H1 (cell line): ENCODE data around the gene KCNH6. TPM values are rescaled to one million over a fixed set of nuclear protein-coding genes. Genes with fewer than 3 reads are reported as not detected.

Source experiments
- CTCF ChIA-PET: fragments of 300-600 bp; sonication (Branson Sonifier 250); formaldehyde crosslinking; loops from one replicate; lab custom pipeline; 2021; ENCODE audit not compliant: partially characterized antibody; lab: Charles Lee
- POLR2A ChIA-PET: fragments of 300-600 bp; sonication (Branson Sonifier 250); formaldehyde crosslinking; loops from one replicate; lab custom pipeline; 2021; ENCODE audit warnings: inconsistent platforms; ENCODE audit not compliant: partially characterized antibody; lab: Charles Lee
- DNase-seq, 2 experiments: peaks; one replicate each; pipeline versions ENCODE4 v3.0.0 to v3.0.0-alpha.2; 2010 to 2022; ENCODE audit warnings: low spot score in 2 of 2, low read depth in 1 of 2, mixed read lengths in 1 of 2
- FAIRE-seq: peaks from 2 replicates; lab custom pipeline; 2011; peaks lifted over from hg19 to GRCh38; lab: Jason Lieb, UNC
- H2AFZ ChIP-seq: 2 replicates; pipeline ENCODE4 v1.8.1; 2012; ENCODE audit warnings: low read length, inconsistent platforms
- H2AK5ac ChIP-seq: 2 replicates; pipeline ENCODE4 v1.6.1; 2013; ENCODE audit warnings: low read depth, low read length
- H2BK120ac ChIP-seq: replicated peaks from 2 replicates; pipeline ENCODE3; 2013; ENCODE audit warnings: low read depth, low read length, inconsistent platforms
- H2BK12ac ChIP-seq: 2 replicates; pipeline ENCODE4 v1.6.1; 2013; ENCODE audit warnings: low read depth, low read length
- H2BK15ac ChIP-seq: 2 replicates; pipeline ENCODE4 v1.6.1; 2013; ENCODE audit warnings: low read length
- H2BK20ac ChIP-seq: 2 replicates; pipeline ENCODE4 v1.6.1; 2013; ENCODE audit warnings: low read length
- H2BK5ac ChIP-seq: 2 replicates; pipeline ENCODE4 v1.6.1; 2013; ENCODE audit warnings: low read depth, low read length
- H3K14ac ChIP-seq: 2 replicates; pipeline ENCODE4 v1.6.1; 2013; ENCODE audit warnings: inconsistent platforms; ENCODE audit not compliant: insufficient read length
- H3K18ac ChIP-seq: 2 replicates; pipeline ENCODE4 v1.6.1; 2013; ENCODE audit warnings: low read length; ENCODE audit errors: extremely low read depth
- H3K23ac ChIP-seq: 2 replicates; pipeline ENCODE4 v1.6.1; 2013; ENCODE audit warnings: inconsistent platforms; ENCODE audit not compliant: insufficient read length
- H3K23me2 ChIP-seq: 2 replicates; pipeline ENCODE4 v1.6.1; 2013; ENCODE audit warnings: low read depth, low read length
- H3K27ac ChIP-seq: 2 replicates; pipeline ENCODE4 v1.6.1; 2011; ENCODE audit warnings: low read depth, low read length, inconsistent platforms
- H3K27me3 ChIP-seq, 4 experiments: replicated peaks in 1 of 4; 1 replicate in 1 of 4; 2 replicates in 3 of 4; pipeline versions ENCODE4 v1.6.1 to v1.8.1; 2011 to 2013; ENCODE audit warnings: low read length in 3 of 4, mild to moderate bottlenecking in 3 of 4, inconsistent platforms in 2 of 4, mixed read lengths in 2 of 4, moderate library complexity in 1 of 4; ENCODE audit not compliant: control insufficient read depth in 3 of 4, insufficient read depth in 3 of 4; ENCODE audit errors: extremely low read depth in 1 of 4
- H3K36me3 ChIP-seq, 4 experiments: 2 replicates each; pipeline versions ENCODE4 v1.6.1 to v1.8.1; 2011 to 2013; ENCODE audit warnings: mild to moderate bottlenecking in 4 of 4, low read length in 3 of 4, moderate library complexity in 2 of 4, control low read depth in 1 of 4, inconsistent platforms in 1 of 4; ENCODE audit not compliant: insufficient read depth in 4 of 4, control insufficient read depth in 2 of 4
- H3K4ac ChIP-seq: replicated peaks from 2 replicates; pipeline ENCODE3; 2013; ENCODE audit warnings: low read length, low read depth, mixed read lengths, inconsistent platforms; ENCODE audit not compliant: insufficient read length
- H3K4me1 ChIP-seq, 4 experiments: replicated peaks in 1 of 4; 1 replicate in 1 of 4; 2 replicates in 3 of 4; pipeline versions ENCODE4 v1.6.1 to v1.8.1; 2011 to 2013; ENCODE audit warnings: low read length in 3 of 4, inconsistent platforms in 2 of 4, mixed read lengths in 1 of 4; ENCODE audit not compliant: insufficient read depth in 4 of 4, control insufficient read depth in 3 of 4
- H3K4me2 ChIP-seq, 2 experiments: 2 replicates each; pipeline versions ENCODE4 v1.6.1 to v1.8.1; 2011 to 2013; ENCODE audit warnings: low read depth in 2 of 2, low read length in 2 of 2, control low read depth in 1 of 2, inconsistent platforms in 1 of 2, mild to moderate bottlenecking in 1 of 2; ENCODE audit not compliant: insufficient read depth in 1 of 2
- H3K4me3 ChIP-seq, 4 experiments: fragments of 200-600, 300-600 bp in 1 of 4; sonication (generic), shearing (Covaris generic), sonication (Bioruptor Twin) in 1 of 4; 2 replicates each; pipeline versions ENCODE4 v1.5.1 to v1.8.1; 2011 to 2016; ENCODE audit warnings: low read length in 4 of 4, low read depth in 3 of 4, control low read depth in 2 of 4, inconsistent platforms in 2 of 4, mild to moderate bottlenecking in 2 of 4, mixed read lengths in 1 of 4, moderate library complexity in 1 of 4; ENCODE audit not compliant: insufficient read depth in 2 of 4; ENCODE audit errors: extremely low read depth in 1 of 4
- H3K56ac ChIP-seq: replicated peaks from 2 replicates; pipeline ENCODE3; 2013; ENCODE audit warnings: low read depth, mild to moderate bottlenecking, mixed read lengths, low read length, inconsistent platforms; ENCODE audit not compliant: insufficient read length
- H3K79me1 ChIP-seq: 2 replicates; pipeline ENCODE4 v1.6.1; 2013; ENCODE audit warnings: low read depth, low read length, control low read depth
- H3K79me2 ChIP-seq, 2 experiments: 2 replicates each; pipeline versions ENCODE4 v1.6.1 to v1.8.1; 2012 to 2013; ENCODE audit warnings: low read length in 2 of 2, mild to moderate bottlenecking in 2 of 2, inconsistent platforms in 1 of 2; ENCODE audit not compliant: insufficient read depth in 2 of 2, control insufficient read depth in 1 of 2
- H3K9ac ChIP-seq, 4 experiments: replicated peaks in 1 of 4; 1 replicate in 1 of 4; 2 replicates in 3 of 4; pipeline versions ENCODE4 v1.6.1 to v1.8.1; 2011 to 2013; ENCODE audit warnings: low read depth in 3 of 4, low read length in 3 of 4, control low read depth in 2 of 4, mild to moderate bottlenecking in 2 of 4, moderate library complexity in 2 of 4, inconsistent platforms in 1 of 4; ENCODE audit errors: extremely low read depth in 1 of 4
- H3K9me3 ChIP-seq, 2 experiments: 2 replicates each; pipeline versions ENCODE4 v1.6.1 to v1.8.1; 2012 to 2013; ENCODE audit warnings: mild to moderate bottlenecking in 2 of 2, moderate library complexity in 2 of 2, control low read depth in 1 of 2, inconsistent platforms in 1 of 2, low read depth in 1 of 2, low read length in 1 of 2, mixed read lengths in 1 of 2; ENCODE audit not compliant: insufficient read depth in 2 of 2
- H4K20me1 ChIP-seq, 2 experiments: replicated peaks in 1 of 2; 2 replicates each; pipeline versions ENCODE3 to v1.8.1; 2011 to 2013; ENCODE audit warnings: inconsistent platforms in 2 of 2, low read length in 2 of 2, mild to moderate bottlenecking in 1 of 2; ENCODE audit not compliant: insufficient read depth in 2 of 2, control insufficient read depth in 1 of 2
- H4K5ac ChIP-seq: 2 replicates; pipeline ENCODE4 v1.6.1; 2013; ENCODE audit warnings: low read length, low read depth, mixed read lengths, inconsistent platforms; ENCODE audit not compliant: insufficient read length
- H4K8ac ChIP-seq: 2 replicates; pipeline ENCODE4 v1.8.0; 2013; ENCODE audit warnings: mild to moderate bottlenecking, moderate library complexity, low read length, inconsistent platforms; ENCODE audit not compliant: insufficient read depth; ENCODE audit errors: extremely low read depth
- H4K91ac ChIP-seq: replicated peaks from 2 replicates; pipeline ENCODE3; 2013; ENCODE audit warnings: low read length, mixed read lengths, inconsistent platforms; ENCODE audit not compliant: insufficient read length
- ASH2L ChIP-seq: fragments of 200-600, 300-600 bp; sonication (generic); IDR thresholded peaks from one replicate; pipeline ENCODE4 v1.7.1; 2017; ENCODE audit warnings: low read length
- JUN ChIP-seq: IDR thresholded peaks from 2 replicates; pipeline ENCODE4 v1.6.1; 2011; ENCODE audit warnings: low read depth, mild to moderate bottlenecking, improper control_type of control experiment, low read length
- WGBS, 2 experiments: shearing (Covaris generic) in 1 of 2; methylation state at CpG; one replicate each; pipeline versions ENCODE4 v1.1.6 to v1.1.7; 2013 to 2015; ENCODE audit warnings: low lambda C conversion rate in 2 of 2, mixed read lengths in 2 of 2, inconsistent platforms in 1 of 2, low coverage in 1 of 2, missing lambda C conversion rate in 1 of 2; ENCODE audit not compliant: insufficient replicate concordance in 2 of 2, insufficient coverage in 1 of 2, insufficient read length in 1 of 2; ENCODE audit errors: extremely low coverage in 1 of 2, missing lambda C conversion rate in 1 of 2; 5-methylcytosine and 5-hydroxymethylcytosine counted together
- polyA plus RNA-seq, 7 experiments: library from polyadenylated mRNA; depleted of rRNA in 3 of 7; stranded (reverse) in 5 of 7; unstranded in 2 of 7; fragments of >200 nt in 5 of 7; fragments of 200-250 nt in 2 of 7; gene quantifications; 1 replicate in 5 of 7; 2 replicates in 1 of 7; 4 replicates in 1 of 7; pipeline versions ENCODE4 v1.2.1 to v1.2.3, GENCODE V29; 2011 to 2013; ENCODE audit warnings: missing spikeins in 2 of 7, mixed read lengths in 2 of 7
- total RNA-seq: library from RNA; stranded (reverse); fragmentation: NEBNext Ultra II Directional; extraction: Animal tissue kit (Norgen Biotek cat#: 25700); gene quantifications from 2 replicates; pipeline ENCODE4 v1.2.1, GENCODE V29; 2021

KCNH6 gene
- total and polyA plus RNA-seq, 2 of the 8 experiments (the other 6 are each of a cell fraction or from before 2014, with no cell fraction given): 1.8 to 3.6 TPM

DNA sequence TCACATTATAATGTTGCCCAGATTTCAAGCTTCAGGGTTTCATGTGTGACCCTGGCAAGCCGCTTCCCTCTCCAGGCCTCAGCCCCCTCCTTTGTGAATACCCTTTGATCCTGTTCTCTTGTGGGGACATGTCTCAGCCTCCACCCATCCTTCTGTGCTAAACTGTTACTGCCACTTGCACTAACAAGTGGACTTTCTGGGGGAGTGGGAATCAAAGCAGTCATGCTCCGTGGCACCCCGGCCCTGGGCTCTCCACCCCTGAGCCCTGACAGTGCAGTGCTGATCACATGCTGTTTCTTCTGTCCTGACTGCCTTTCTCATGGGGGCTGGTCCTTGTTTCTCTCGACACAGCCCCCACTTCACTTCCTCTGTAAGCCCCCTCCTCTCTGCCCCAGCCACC lies 17.4 kb downstream of the KCNH6 start:
- Histone ChIP-seq H2BK20ac (no peak overlapping the region), H2BK12ac (no peak overlapping the region), H3K4ac (no peak overlapping the region), H3K27me3 (peaks cover 0 to 23% (median 14%) of the 10 kb centered on the region in 4 experiments; a peak in 5 of 7 replicates), H2BK5ac (no peak overlapping the region), H3K23me2 (peaks cover 7% of the 10 kb centered on the region; the same call in 1 of the 2 replicates), H3K4me1 (peaks cover 0 to 18% (median 5%) of the 10 kb centered on the region in 4 experiments; a peak in 5 of 7 replicates), H3K9me3 (no peaks in the 10 kb centered on the region), H2BK15ac (no peak overlapping the region), H4K91ac (no peak overlapping the region), H3K27ac (no peak overlapping the region), H3K79me2 (no peaks in the 10 kb centered on the region), H4K5ac (no peak overlapping the region), H3K4me2 (no peak overlapping the region), H3K56ac (no peak overlapping the region), H3K79me1 (no peaks in the 10 kb centered on the region), H2BK120ac (no peak overlapping the region), H4K20me1 (no peaks in the 10 kb centered on the region), H2AFZ (no peak overlapping the region), H3K18ac (no peak overlapping the region), H3K4me3 (no peak overlapping the region), H3K23ac (no peak overlapping the region), H2AK5ac (no peak overlapping the region), H3K36me3 (no peaks in the 10 kb centered on the region), H4K8ac (no peak overlapping the region), H3K9ac (no peak overlapping the region), H3K14ac (no peak overlapping the region)
- CTCF ChIA-PET: no interaction called here
- FAIRE-seq: no peak
- no peak for DNase-seq
- 82% methylated on average over 4 of the region's 4 CpGs; no CpG with 5 or more reads in 1 of the 2 experiments for WGBS, 2 experiments
- POLR2A ChIA-PET: interaction anchor here (0.5 kb wide), 1 partner anchor 93 kb away, joined by 4 read pairs; no protein-coding TSS in a partner anchor
- TF ChIP-seq JUN (no peak), ASH2L (no peak)
